ENCODE data around the gene MOSMO.

- no peak for TF ChIP-seq POLR2A (IDR thresholded peaks at IDR 0.05)
- TF ChIP-seq, protein P1, sequence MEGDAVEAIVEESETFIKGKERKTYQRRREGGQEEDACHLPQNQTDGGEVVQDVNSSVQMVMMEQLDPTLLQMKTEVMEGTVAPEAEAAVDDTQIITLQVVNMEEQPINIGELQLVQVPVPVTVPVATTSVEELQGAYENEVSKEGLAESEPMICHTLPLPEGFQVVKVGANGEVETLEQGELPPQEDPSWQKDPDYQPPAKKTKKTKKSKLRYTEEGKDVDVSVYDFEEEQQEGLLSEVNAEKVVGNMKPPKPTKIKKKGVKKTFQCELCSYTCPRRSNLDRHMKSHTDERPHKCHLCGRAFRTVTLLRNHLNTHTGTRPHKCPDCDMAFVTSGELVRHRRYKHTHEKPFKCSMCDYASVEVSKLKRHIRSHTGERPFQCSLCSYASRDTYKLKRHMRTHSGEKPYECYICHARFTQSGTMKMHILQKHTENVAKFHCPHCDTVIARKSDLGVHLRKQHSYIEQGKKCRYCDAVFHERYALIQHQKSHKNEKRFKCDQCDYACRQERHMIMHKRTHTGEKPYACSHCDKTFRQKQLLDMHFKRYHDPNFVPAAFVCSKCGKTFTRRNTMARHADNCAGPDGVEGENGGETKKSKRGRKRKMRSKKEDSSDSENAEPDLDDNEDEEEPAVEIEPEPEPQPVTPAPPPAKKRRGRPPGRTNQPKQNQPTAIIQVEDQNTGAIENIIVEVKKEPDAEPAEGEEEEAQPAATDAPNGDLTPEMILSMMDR (IDR thresholded peaks at IDR 0.05): no peak
Observed at GRCh38 chr16:22093331-22093730, 85.4 kb downstream of the MOSMO start.

Measured in prostate gland (tissue), 2 donors.